A549 (cell line): ENCODE results near the gene DYNC1I1. TPM values are rescaled to one million over a fixed set of nuclear protein-coding genes. Genes with fewer than 3 reads are reported as not detected.
A peak's percentile ranks its signal among the peaks of the same experiment; 100 is the strongest.

Experiments used
- ATAC-seq, 2 experiments: fragments of 200-7000 bp in 1 of 2; fragments of >200 bp in 1 of 2; cut with Nextera tagmentation in 1 of 2; cut with Tn5 transposase in 1 of 2; 3 replicates each; pipeline versions ENCODE4 v1.8.0 to v1.9.1; 2018 to 2020; ENCODE audit warnings: mild to moderate bottlenecking in 1 of 2, moderate library complexity in 1 of 2
- CTCF ChIA-PET: fragments of 300-600 bp; sonication (Branson Sonifier 250); formaldehyde crosslinking; extraction: SDS; loops from one replicate; lab custom pipeline; 2021; ENCODE audit warnings: antibody characterized with exemption, inconsistent platforms; lab: Yijun Ruan, JAX
- POLR2A ChIA-PET: fragments of 350-600 bp; formaldehyde crosslinking; extraction: SDS; loops from one replicate; lab custom pipeline; 2021; ENCODE audit warnings: antibody characterized with exemption, inconsistent platforms; lab: Yijun Ruan, JAX
- DNase-seq, 2 experiments: peaks; one replicate each; pipeline versions ENCODE4 v3.0.0 to v3.0.0-alpha.2; 2011 to 2016; ENCODE audit warnings: low read depth in 1 of 2, low spot score in 1 of 2
- FAIRE-seq: peaks from 2 replicates; lab custom pipeline; 2011; peaks lifted over from hg19 to GRCh38; lab: Jason Lieb, UNC
- H3K27ac ChIP-seq, 2 experiments: fragments of >200 bp; sonication (Bioruptor Twin); formaldehyde crosslinking; 3 replicates each; pipeline ENCODE4 v1.5.1; 2016 to 2017
- H3K4me1 ChIP-seq: fragments of >200 bp; sonication (Bioruptor Twin); formaldehyde crosslinking; 3 replicates; pipeline ENCODE4 v1.6.1; 2016
- H3K4me2 ChIP-seq: fragments of >200 bp; sonication (Bioruptor Twin); formaldehyde crosslinking; 3 replicates; pipeline ENCODE4 v1.6.1; 2016
- H3K4me3 ChIP-seq: fragments of >200 bp; sonication (Bioruptor Twin); formaldehyde crosslinking; 3 replicates; pipeline ENCODE4 v1.5.1; 2016
- H3K9me3 ChIP-seq: fragments of >200 bp; sonication (Bioruptor Twin); formaldehyde crosslinking; 3 replicates; pipeline ENCODE4 v1.6.1; 2016
- CBX2 ChIP-seq: fragments of 200-600 bp; sonication (generic); IDR thresholded peaks from 2 replicates; pipeline ENCODE4 v1.6.1; 2016; ENCODE audit warnings: low read depth, mild to moderate bottlenecking, borderline replicate concordance
- CEBPB ChIP-seq, 2 experiments: fragments of >200 bp in 1 of 2; sonication (Bioruptor Twin) in 1 of 2; formaldehyde crosslinking in 1 of 2; IDR thresholded peaks; 2 replicates each; pipeline ENCODE4 v1.6.1; 2012 to 2016
- CHD4 ChIP-seq: fragments of 200-600 bp; sonication (generic); IDR thresholded peaks from 2 replicates; pipeline ENCODE4 v1.6.1; 2016; ENCODE audit warnings: antibody characterized with exemption, mild to moderate bottlenecking, borderline replicate concordance
- EP300 ChIP-seq, 2 experiments: fragments of >200 bp; sonication (Bioruptor Twin); formaldehyde crosslinking; IDR thresholded peaks; 2 replicates in 1 of 2; 3 replicates in 1 of 2; pipeline ENCODE4 v1.6.1; 2016 to 2017
- ESRRA ChIP-seq: fragments of 150-350 bp; IDR thresholded peaks from 2 replicates; pipeline ENCODE4 v1.6.1; 2014; ENCODE audit warnings: mild to moderate bottlenecking, low read length, borderline replicate concordance
- FOSB ChIP-seq: fragments of 250-450 bp; sonication (Bioruptor Pico); IDR thresholded peaks from 2 replicates; pipeline ENCODE4 v1.5.0; 2020; ENCODE audit warnings: mild to moderate bottlenecking, moderate library complexity
- FOXS1 ChIP-seq: fragments of 250-450 bp; sonication (Bioruptor Pico); IDR thresholded peaks from 2 replicates; pipeline ENCODE4 v1.5.0; 2020; ENCODE audit warnings: mild to moderate bottlenecking, moderate library complexity
- HDAC2 ChIP-seq: fragments of 200-600 bp; sonication (generic); IDR thresholded peaks from 2 replicates; pipeline ENCODE4 v1.6.1; 2016
- HES2 ChIP-seq: fragments of >200 bp; sonication (Bioruptor Twin); formaldehyde crosslinking; IDR thresholded peaks from 2 replicates; pipeline ENCODE4 v1.6.1; 2016
- HOXB13 ChIP-seq: fragments of 250-450 bp; sonication (Bioruptor Pico); IDR thresholded peaks from 2 replicates; pipeline ENCODE4 v1.5.0; 2020; ENCODE audit warnings: low read depth, mild to moderate bottlenecking, moderate library complexity
- HOXB5 ChIP-seq: fragments of 250-450 bp; sonication (Bioruptor Pico); IDR thresholded peaks from 2 replicates; pipeline ENCODE4 v1.5.0; 2020; ENCODE audit warnings: mild to moderate bottlenecking, moderate library complexity
- JUNB ChIP-seq: fragments of >200 bp; sonication (Bioruptor Twin); formaldehyde crosslinking; IDR thresholded peaks from 2 replicates; pipeline ENCODE4 v1.6.1; 2016
- KDM1A ChIP-seq: fragments of 200-600 bp; sonication (generic); IDR thresholded peaks from 2 replicates; pipeline ENCODE4 v1.6.1; 2016; ENCODE audit warnings: low read depth, mild to moderate bottlenecking
- SMC3 ChIP-seq: fragments of >200 bp; sonication (Bioruptor Twin); formaldehyde crosslinking; IDR thresholded peaks from 3 replicates; pipeline ENCODE4 v1.6.1; 2018; ENCODE audit warnings: inconsistent platforms
- TFCP2L1 ChIP-seq: fragments of 250-450 bp; sonication (Bioruptor Pico); IDR thresholded peaks from 2 replicates; pipeline ENCODE4 v1.5.0; 2021; ENCODE audit warnings: mild to moderate bottlenecking
- ZFP36 ChIP-seq: fragments of 450-650 bp; IDR thresholded peaks from 2 replicates; pipeline ENCODE4 v1.6.1; 2014; ENCODE audit warnings: borderline replicate concordance; ENCODE audit not compliant: partially characterized antibody
- ZSCAN20 ChIP-seq: fragments of 250-450 bp; sonication (Bioruptor Pico); IDR thresholded peaks from 2 replicates; pipeline ENCODE4 v1.8.0; 2022; ENCODE audit warnings: mild to moderate bottlenecking, moderate library complexity
- WGBS: methylation state at CpG from one replicate; pipeline ENCODE4 v1.1.6; 2017; ENCODE audit errors: missing lambda C conversion rate; 5-methylcytosine and 5-hydroxymethylcytosine counted together
- polyA plus RNA-seq, 4 experiments: library from polyadenylated mRNA; depleted of rRNA in 3 of 4; stranded (reverse); fragments of >200 nt; fragmentation: RNase III in 1 of 4; extraction: RNeasy Plus Mini Kit Qiagen cat#74134 plus additional on column Dnase treatment in 1 of 4; gene quantifications; 2 replicates in 3 of 4; 3 replicates in 1 of 4; pipeline ENCODE4 v1.2.3, GENCODE V29; 2011 to 2017
- TF ChIP-seq, protein P1 (sequence below): fragments of >200 bp; sonication (Bioruptor Twin); formaldehyde crosslinking; IDR thresholded peaks from 3 replicates; pipeline ENCODE4 v1.5.1; 2016
- TF ChIP-seq, protein P2 (sequence below): fragments of 150-350 bp; IDR thresholded peaks from 2 replicates; pipeline ENCODE4 v1.6.1; 2014; ENCODE audit warnings: low read depth, mild to moderate bottlenecking, low read length

The DYNC1I1 gene
- polyA plus RNA-seq, 2 of the 4 experiments (the other 2 are of a cell fraction): 0.04 TPM; not detected in 1

DNA sequence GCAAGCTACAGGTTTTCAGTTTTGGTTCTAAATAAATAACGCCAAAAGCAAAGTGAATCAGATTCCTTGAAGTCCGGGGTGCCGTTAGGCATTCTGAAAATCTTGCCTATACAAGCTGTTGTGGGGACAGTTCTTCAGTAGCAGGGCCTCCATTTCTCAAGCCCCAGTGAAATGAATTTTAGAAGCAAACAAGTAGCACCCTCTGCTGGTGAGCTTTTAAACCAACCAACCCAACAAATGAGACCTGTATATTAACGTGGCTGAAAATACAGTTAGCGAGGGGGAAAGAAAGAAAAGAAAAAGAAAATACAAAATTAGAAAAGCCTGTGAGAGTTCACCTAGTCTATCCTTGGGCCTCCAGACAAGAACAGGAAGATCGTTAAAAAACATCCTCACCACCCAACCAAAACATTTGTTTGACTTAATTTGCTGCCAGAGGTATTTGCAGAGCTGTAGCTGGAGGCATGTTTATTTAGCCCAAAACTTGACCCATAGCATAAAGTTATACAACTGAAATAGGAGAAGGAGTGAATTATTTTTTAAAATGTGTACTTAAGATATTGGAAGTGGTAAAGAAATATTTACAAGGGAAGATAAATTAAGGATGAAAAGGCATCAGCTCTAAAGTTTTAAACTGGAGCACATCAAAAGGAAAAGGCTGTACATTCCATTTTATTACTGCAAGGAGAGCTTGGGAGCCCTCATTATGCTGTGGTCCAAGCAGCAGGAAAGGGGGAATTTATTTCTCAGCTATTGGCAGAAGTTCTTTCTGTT lies 98.9 kb downstream of the DYNC1I1 start (continued):
- TF ChIP-seq SMC3 (peak; percentile 76), EP300 (IDR thresholded peaks at IDR 0.05) (no peak), CEBPB (IDR thresholded peaks at IDR 0.05) (no peak)
- TF ChIP-seq, protein P1, sequence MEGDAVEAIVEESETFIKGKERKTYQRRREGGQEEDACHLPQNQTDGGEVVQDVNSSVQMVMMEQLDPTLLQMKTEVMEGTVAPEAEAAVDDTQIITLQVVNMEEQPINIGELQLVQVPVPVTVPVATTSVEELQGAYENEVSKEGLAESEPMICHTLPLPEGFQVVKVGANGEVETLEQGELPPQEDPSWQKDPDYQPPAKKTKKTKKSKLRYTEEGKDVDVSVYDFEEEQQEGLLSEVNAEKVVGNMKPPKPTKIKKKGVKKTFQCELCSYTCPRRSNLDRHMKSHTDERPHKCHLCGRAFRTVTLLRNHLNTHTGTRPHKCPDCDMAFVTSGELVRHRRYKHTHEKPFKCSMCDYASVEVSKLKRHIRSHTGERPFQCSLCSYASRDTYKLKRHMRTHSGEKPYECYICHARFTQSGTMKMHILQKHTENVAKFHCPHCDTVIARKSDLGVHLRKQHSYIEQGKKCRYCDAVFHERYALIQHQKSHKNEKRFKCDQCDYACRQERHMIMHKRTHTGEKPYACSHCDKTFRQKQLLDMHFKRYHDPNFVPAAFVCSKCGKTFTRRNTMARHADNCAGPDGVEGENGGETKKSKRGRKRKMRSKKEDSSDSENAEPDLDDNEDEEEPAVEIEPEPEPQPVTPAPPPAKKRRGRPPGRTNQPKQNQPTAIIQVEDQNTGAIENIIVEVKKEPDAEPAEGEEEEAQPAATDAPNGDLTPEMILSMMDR: peak; percentile 77
- TF ChIP-seq, all 56 proteins: peak for 3

- CTCF ChIA-PET: interaction anchor here (0.6 to 9.9 kb wide), 21 partner anchors 13 to 1192 kb away, joined by 3 to 171 read pairs (median 4); no protein-coding TSS in a partner anchor
- POLR2A ChIA-PET: no interaction called here
- Histone ChIP-seq H3K9me3 (no peaks in the 10 kb centered on the region), H3K4me2 (no peak overlapping the region), H3K27ac (no peak overlapping the region), H3K4me1 (no peaks in the 10 kb centered on the region), H3K4me3 (no peak overlapping the region)
- DNase-seq (no peak), FAIRE-seq (no peak), ATAC-seq (0 out of 6 replicates have a peak, but pooled peaks of 1 of the 2 experiments have one; percentile 26)
- TF ChIP-seq CHD4 (no peak), CEBPB (IDR thresholded peaks at IDR 0.05) (no peak)
- WGBS: 50% methylated on average over 9 of the region's 9 CpGs
These were observed 99.5 kb downstream of the DYNC1I1 start for GRCh38 chr7:95871896-95872295.

- no peak overlapping the region for H3K4me3 ChIP-seq
- CTCF ChIA-PET: interaction anchor here (0.7 to 1.6 kb wide), 3 partner anchors 42 to 156 kb away, joined by 4 to 11 read pairs (median 4); no protein-coding TSS in a partner anchor
- H3K4me2 ChIP-seq: no peak overlapping the region
- no peak overlapping the region for H3K27ac ChIP-seq
- no peak for DNase-seq
- no peaks in the 10 kb centered on the region for H3K9me3 ChIP-seq
- no peak for FAIRE-seq
- H3K4me1 ChIP-seq: no peaks in the 10 kb centered on the region
- no peak for ATAC-seq
- TF ChIP-seq FOSB (CRISPR knock-in tag) (no peak), ESRRA (no peak), ZSCAN20 (CRISPR knock-in tag) (no peak), CHD4 (no peak), HES2 (no peak), KDM1A (no peak), FOXS1 (CRISPR knock-in tag) (no peak), ZFP36 (no peak), JUNB (no peak), TFCP2L1 (no peak), HOXB13 (CRISPR knock-in tag) (no peak), HOXB5 (CRISPR knock-in tag) (no peak), CBX2 (no peak), HDAC2 (no peak)
- TF ChIP-seq, protein P2, sequence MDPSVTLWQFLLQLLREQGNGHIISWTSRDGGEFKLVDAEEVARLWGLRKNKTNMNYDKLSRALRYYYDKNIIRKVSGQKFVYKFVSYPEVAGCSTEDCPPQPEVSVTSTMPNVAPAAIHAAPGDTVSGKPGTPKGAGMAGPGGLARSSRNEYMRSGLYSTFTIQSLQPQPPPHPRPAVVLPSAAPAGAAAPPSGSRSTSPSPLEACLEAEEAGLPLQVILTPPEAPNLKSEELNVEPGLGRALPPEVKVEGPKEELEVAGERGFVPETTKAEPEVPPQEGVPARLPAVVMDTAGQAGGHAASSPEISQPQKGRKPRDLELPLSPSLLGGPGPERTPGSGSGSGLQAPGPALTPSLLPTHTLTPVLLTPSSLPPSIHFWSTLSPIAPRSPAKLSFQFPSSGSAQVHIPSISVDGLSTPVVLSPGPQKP: no peak
- TF ChIP-seq, protein P1: no peak
- POLR2A ChIA-PET: no interaction called here
- WGBS: 2% methylated on average over 3 of the region's 3 CpGs
These were observed 101.8 kb downstream of the DYNC1I1 start for GRCh38 chr7:95874129-95874528.
